ENCODE data around the gene NAT8L.

- TF ChIP-seq CTCF (conservative IDR thresholded peaks at IDR 0.05; ENCODE audit: low read depth, low read length) (no peak), EZH2 (IDR thresholded peaks at IDR 0.05; ENCODE audit: low read length, unreplicated experiment) (no peak), EZH2phosphoT487 (IDR thresholded peaks at IDR 0.05; ENCODE audit: borderline replicate concordance, low read length) (no peak)
Observed at GRCh38 chr4:2082627-2083026, 23.5 kb downstream of the NAT8L start.

Data from PC-3 (cell line).